NB4 (cell line): Measurements from ENCODE around the gene GIT2.

Source experiments
- POLR2A ChIP-seq: IDR thresholded peaks from 2 replicates; pipeline ENCODE4 v1.6.1; 2011; ENCODE audit warnings: mild to moderate bottlenecking; ENCODE audit not compliant: insufficient read length; ENCODE audit errors: extremely low read depth
- TF ChIP-seq, protein P1 (sequence below): IDR thresholded peaks from one replicate; pipeline ENCODE4 v1.5.1; 2012; ENCODE audit warnings: low read depth, low read length
- TF ChIP-seq, protein P2 (sequence below): IDR thresholded peaks from 2 replicates; pipeline ENCODE4 v1.6.1; 2011; ENCODE audit warnings: low read depth, low read length

DNA sequence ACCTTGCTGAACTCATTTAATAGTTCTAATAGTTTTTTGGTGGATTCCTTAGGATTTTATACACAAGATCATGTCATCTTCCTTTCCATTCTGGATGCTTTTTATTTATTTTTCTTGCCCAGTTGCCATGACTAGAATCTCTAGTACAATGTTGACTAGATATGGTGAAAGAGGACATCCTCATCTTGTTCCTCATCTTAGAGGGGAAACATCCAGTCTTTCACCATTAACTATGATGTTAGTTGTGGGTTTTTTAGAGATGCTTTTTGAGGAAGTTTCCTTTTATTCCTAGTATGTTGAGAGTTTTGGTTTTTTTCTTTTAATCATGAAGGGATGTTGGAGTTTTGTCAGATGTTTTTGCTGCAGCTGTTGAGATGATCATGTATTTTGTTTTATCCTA, 11.7 kb upstream of the GIT2 start:
- TF ChIP-seq, protein P1, sequence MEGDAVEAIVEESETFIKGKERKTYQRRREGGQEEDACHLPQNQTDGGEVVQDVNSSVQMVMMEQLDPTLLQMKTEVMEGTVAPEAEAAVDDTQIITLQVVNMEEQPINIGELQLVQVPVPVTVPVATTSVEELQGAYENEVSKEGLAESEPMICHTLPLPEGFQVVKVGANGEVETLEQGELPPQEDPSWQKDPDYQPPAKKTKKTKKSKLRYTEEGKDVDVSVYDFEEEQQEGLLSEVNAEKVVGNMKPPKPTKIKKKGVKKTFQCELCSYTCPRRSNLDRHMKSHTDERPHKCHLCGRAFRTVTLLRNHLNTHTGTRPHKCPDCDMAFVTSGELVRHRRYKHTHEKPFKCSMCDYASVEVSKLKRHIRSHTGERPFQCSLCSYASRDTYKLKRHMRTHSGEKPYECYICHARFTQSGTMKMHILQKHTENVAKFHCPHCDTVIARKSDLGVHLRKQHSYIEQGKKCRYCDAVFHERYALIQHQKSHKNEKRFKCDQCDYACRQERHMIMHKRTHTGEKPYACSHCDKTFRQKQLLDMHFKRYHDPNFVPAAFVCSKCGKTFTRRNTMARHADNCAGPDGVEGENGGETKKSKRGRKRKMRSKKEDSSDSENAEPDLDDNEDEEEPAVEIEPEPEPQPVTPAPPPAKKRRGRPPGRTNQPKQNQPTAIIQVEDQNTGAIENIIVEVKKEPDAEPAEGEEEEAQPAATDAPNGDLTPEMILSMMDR, result no peak
- TF ChIP-seq, protein P2, sequence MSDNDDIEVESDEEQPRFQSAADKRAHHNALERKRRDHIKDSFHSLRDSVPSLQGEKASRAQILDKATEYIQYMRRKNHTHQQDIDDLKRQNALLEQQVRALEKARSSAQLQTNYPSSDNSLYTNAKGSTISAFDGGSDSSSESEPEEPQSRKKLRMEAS, result no peak
- TF ChIP-seq POLR2A, result no peak
